Subcutaneous abdominal adipose tissue (tissue), 5 donors: Measurements from ENCODE around the gene CLEC4D.
A peak's percentile ranks its signal among the peaks of the same experiment; 100 is the strongest.
"Not testable (repeated sequence)": the region's sequence is repeated elsewhere in the genome, so short reads cannot be mapped to it uniquely, and the experiment has no call there.

Experiments used
- H3K27ac ChIP-seq: one replicate; pipeline ENCODE4 v1.7.0; 2013; ENCODE audit warnings: low read depth, mild to moderate bottlenecking, inconsistent platforms, low read length, moderate library complexity
- H3K27me3 ChIP-seq, 5 donors: one replicate each; pipeline ENCODE4 v1.7.0; 2013; ENCODE audit warnings: low read length in 5 of 5, inconsistent platforms in 1 of 5; ENCODE audit not compliant: control insufficient read depth in 5 of 5, insufficient read depth in 4 of 5
- H3K36me3 ChIP-seq, 5 donors: one replicate each; pipeline ENCODE4 v1.7.0; 2013; ENCODE audit warnings: low read length in 5 of 5; ENCODE audit not compliant: control insufficient read depth in 5 of 5, insufficient read depth in 5 of 5
- H3K4me1 ChIP-seq, 5 donors: one replicate each; pipeline ENCODE4 v1.7.0; 2013; ENCODE audit warnings: low read length in 5 of 5, mild to moderate bottlenecking in 3 of 5, moderate library complexity in 1 of 5; ENCODE audit not compliant: control insufficient read depth in 5 of 5, insufficient read depth in 5 of 5
- H3K4me3 ChIP-seq, 5 donors: one replicate each; pipeline ENCODE4 v1.7.0; 2013; ENCODE audit warnings: low read length in 5 of 5, low read depth in 1 of 5
- H3K9ac ChIP-seq, 5 donors: one replicate each; pipeline ENCODE4 v1.7.0; 2013; ENCODE audit warnings: low read length in 5 of 5, mild to moderate bottlenecking in 4 of 5, moderate library complexity in 3 of 5
- H3K9me3 ChIP-seq, 5 donors: one replicate each; pipeline ENCODE4 v1.7.0; 2013; ENCODE audit warnings: low read length in 5 of 5; ENCODE audit not compliant: control insufficient read depth in 5 of 5
- donor health status: healthy.
- donor health status: healthy.
- donor health status: healthy.
- donor health status: healthy.
- donor health status: healthy.

CLEC4D gene

GRCh38 chr12:8527250-8528130, 14.2 kb downstream of the CLEC4D start:
- no peak overlapping the region for H3K27ac ChIP-seq
- H3K9me3 ChIP-seq, result peaks cover 0 to 2% (median 0%) of the 10 kb centered on the region in 5 donors
- no peaks in the 10 kb centered on the region for H3K36me3 ChIP-seq
- H3K27me3 ChIP-seq, result peaks cover 0 to 10% (median 0%) of the 10 kb centered on the region in 5 donors
- no peaks in the 10 kb centered on the region for H3K4me1 ChIP-seq
- H3K9ac ChIP-seq, result no peak overlapping the region
- no peak overlapping the region for H3K4me3 ChIP-seq

- Histone ChIP-seq H3K27ac (no peak overlapping the region), H3K27me3 (peaks cover 0 to 10% (median 2%) of the 10 kb centered on the region in 5 donors), H3K36me3 (no peaks in the 10 kb centered on the region), H3K9me3 (no peaks in the 10 kb centered on the region), H3K4me3 (no peak overlapping the region), H3K9ac (no peak overlapping the region), H3K4me1 (no peaks in the 10 kb centered on the region)
Observed at GRCh38 chr12:8532045-8532444, 18.7 kb downstream of the CLEC4D start.

- not testable (repeated sequence) for H3K9me3 ChIP-seq, H3K4me1 ChIP-seq, H3K27ac ChIP-seq, H3K27me3 ChIP-seq, H3K36me3 ChIP-seq, H3K9ac ChIP-seq, H3K4me3 ChIP-seq
Observed at GRCh38 chr12:8537820-8538219, 24.5 kb downstream of the CLEC4D start.

GRCh38 chr12:8540831-8541230, 27.5 kb downstream of the CLEC4D start, which contains the start of gene CLEC4E:
Gene CLEC4E, minus strand, starts transcription at chr12:8540905. Its CDS starts 108 bp downstream, at chr12:8540797.
- peak within 1 kb of the TSS in 1 of 5 donors; percentile 27 for H3K4me3 ChIP-seq
- H3K27ac ChIP-seq, H3K27me3 ChIP-seq: not testable (repeated sequence)

GRCh38 chr12:8541562-8541961, 28.3 kb downstream of the CLEC4D start:
- Histone ChIP-seq H3K36me3 (no peaks in the 10 kb centered on the region), H3K27me3 (peaks cover 0 to 2% (median 0%) of the 10 kb centered on the region in 5 donors), H3K4me1 (peaks cover 0 to 2% (median 0%) of the 10 kb centered on the region in 5 donors), H3K4me3 (no peak overlapping the region), H3K9me3 (no peaks in the 10 kb centered on the region), H3K9ac (no peak overlapping the region), H3K27ac (no peak overlapping the region)

More at GRCh38 chr12:8540831-8541230, 27.5 kb downstream of the CLEC4D start, which contains the start of gene CLEC4E:
- H3K36me3 ChIP-seq, H3K9me3 ChIP-seq, H3K4me1 ChIP-seq, H3K9ac ChIP-seq: not testable (repeated sequence)

- Histone ChIP-seq H3K4me1 (peaks cover 0 to 2% (median 0%) of the 10 kb centered on the region in 5 donors), H3K36me3 (no peaks in the 10 kb centered on the region), H3K27me3 (no peaks in the 10 kb centered on the region), H3K9me3 (no peaks in the 10 kb centered on the region), H3K9ac (no peak overlapping the region), H3K4me3 (no peak overlapping the region), H3K27ac (no peak overlapping the region)
Observed at GRCh38 chr12:8544295-8544694, 31.0 kb downstream of the CLEC4D start.

- Histone ChIP-seq H3K27ac (no peak overlapping the region), H3K27me3 (no peaks in the 10 kb centered on the region), H3K9ac (no peak overlapping the region), H3K4me1 (no peaks in the 10 kb centered on the region), H3K4me3 (no peak overlapping the region), H3K36me3 (no peaks in the 10 kb centered on the region), H3K9me3 (no peaks in the 10 kb centered on the region)
Observed at GRCh38 chr12:8546591-8546990, 33.3 kb downstream of the CLEC4D start.

GRCh38 chr12:8547645-8548044, 34.3 kb downstream of the CLEC4D start:
- H3K4me3 ChIP-seq, result no peak overlapping the region
- H3K9ac ChIP-seq, result no peak overlapping the region
- no peak overlapping the region for H3K27ac ChIP-seq
- H3K36me3 ChIP-seq, result no peaks in the 10 kb centered on the region
- no peaks in the 10 kb centered on the region for H3K9me3 ChIP-seq
- H3K27me3 ChIP-seq, result no peaks in the 10 kb centered on the region
- H3K4me1 ChIP-seq, result no peaks in the 10 kb centered on the region

- Histone ChIP-seq H3K9me3 (no peaks in the 10 kb centered on the region), H3K4me3 (no peak overlapping the region), H3K27ac (no peak overlapping the region), H3K4me1 (no peaks in the 10 kb centered on the region), H3K9ac (no peak overlapping the region), H3K36me3 (no peaks in the 10 kb centered on the region), H3K27me3 (peaks cover 0 to 2% (median 0%) of the 10 kb centered on the region in 5 donors)
Observed at GRCh38 chr12:8548192-8548591, 34.9 kb downstream of the CLEC4D start.

- Histone ChIP-seq H3K9ac (no peak overlapping the region), H3K4me3 (no peak overlapping the region), H3K9me3 (no peaks in the 10 kb centered on the region), H3K27ac (no peak overlapping the region), H3K36me3 (no peaks in the 10 kb centered on the region), H3K4me1 (no peaks in the 10 kb centered on the region), H3K27me3 (peaks cover 0 to 3% (median 0%) of the 10 kb centered on the region in 5 donors)
Observed at GRCh38 chr12:8549381-8549780, 36.1 kb downstream of the CLEC4D start.
